PC-3 (cell line): ENCODE data around the gene ARHGAP28. TPM values are rescaled to one million over a fixed set of nuclear protein-coding genes. Genes with fewer than 3 reads are reported as not detected.

Experiments
- ATAC-seq: fragments of 200-7000 bp; cut with Tn5 transposase; 2 replicates; pipeline ENCODE4 v1.9.1; 2020; ENCODE audit warnings: mild to moderate bottlenecking, moderate library complexity
- BruUV-seq: library from RNA; stranded (reverse); fragments of 400-500 nt; replicated peaks from 2 replicates; lab custom pipeline; 2021; lab: Mats Ljungman, UMichigan
- CTCF ChIA-PET: fragments of 300-600 bp; sonication (Branson Sonifier 250); formaldehyde crosslinking; loops from one replicate; lab custom pipeline; 2022; ENCODE audit warnings: antibody characterized with exemption; lab: Charles Lee
- POLR2A ChIA-PET: fragments of 300-600 bp; sonication (Branson Sonifier 250); formaldehyde crosslinking; loops from one replicate; lab custom pipeline; 2022; ENCODE audit warnings: antibody characterized with exemption; ENCODE audit not compliant: unreplicated experiment; lab: Charles Lee
- DNase-seq: peaks from one replicate; pipeline ENCODE4 v3.0.0-alpha.2; 2015
- H2AFZ ChIP-seq: fragments of 300-600 bp; sonication (generic); 2 replicates; pipeline ENCODE4 v1.6.0; 2016; ENCODE audit warnings: antibody characterized with exemption, low read length
- H3F3A ChIP-seq: fragments of 300-600 bp; sonication (generic); one replicate; pipeline ENCODE4 v1.6.0; 2017; ENCODE audit warnings: antibody characterized with exemption, low read length, control low read depth, mild to moderate bottlenecking; ENCODE audit not compliant: unreplicated experiment
- H3K27ac ChIP-seq: fragments of 300-600 bp; sonication (generic); 2 replicates; pipeline ENCODE4 v1.5.1; 2016; ENCODE audit warnings: mild to moderate bottlenecking, low read length
- H3K27me3 ChIP-seq: fragments of 300-600 bp; sonication (generic); 2 replicates; pipeline ENCODE4 v1.6.1; 2016; ENCODE audit warnings: low read length, mixed read lengths
- H3K36me3 ChIP-seq: fragments of 300-600 bp; sonication (generic); 2 replicates; pipeline ENCODE4 v1.6.1; 2016; ENCODE audit warnings: low read depth, mixed run types, low read length, mixed read lengths
- H3K4me1 ChIP-seq: fragments of 300-600 bp; sonication (generic); 2 replicates; pipeline ENCODE4 v1.5.1; 2016; ENCODE audit warnings: low read length; ENCODE audit not compliant: insufficient read depth
- H3K4me2 ChIP-seq: fragments of 300-600 bp; sonication (generic); 2 replicates; pipeline ENCODE4 v1.6.0; 2016; ENCODE audit warnings: low read length
- H3K4me3 ChIP-seq: fragments of 300-600 bp; sonication (generic); 2 replicates; pipeline ENCODE4 v1.5.1; 2016; ENCODE audit warnings: mild to moderate bottlenecking, low read length, mixed read lengths
- H3K79me2 ChIP-seq: fragments of 300-600 bp; sonication (generic); 2 replicates; pipeline ENCODE4 v1.6.1; 2017; ENCODE audit warnings: low read length, mixed read lengths
- H3K9ac ChIP-seq: fragments of 300-600 bp; sonication (generic); 2 replicates; pipeline ENCODE4 v1.6.0; 2016; ENCODE audit warnings: mild to moderate bottlenecking, low read length
- H3K9me2 ChIP-seq: fragments of 300-600 bp; sonication (generic); replicated peaks from 2 replicates; pipeline ENCODE4 v1.6.1; 2016; ENCODE audit warnings: mixed run types, low read length, mixed read lengths
- H3K9me3 ChIP-seq: fragments of 300-600 bp; sonication (generic); 2 replicates; pipeline ENCODE4 v1.6.1; 2016; ENCODE audit warnings: low read length, mixed read lengths
- H4K20me1 ChIP-seq: fragments of 300-600 bp; sonication (generic); 2 replicates; pipeline ENCODE4 v1.6.1; 2016; ENCODE audit warnings: low read length, mixed read lengths
- EZH2 ChIP-seq: fragments of 300-600 bp; sonication (generic); IDR thresholded peaks from one replicate; pipeline ENCODE4 v1.6.1; 2017; ENCODE audit warnings: antibody characterized with exemption, mild to moderate bottlenecking, low read length; ENCODE audit not compliant: unreplicated experiment
- EZH2phosphoT487 ChIP-seq: fragments of 300-600 bp; sonication (generic); IDR thresholded peaks from 2 replicates; pipeline ENCODE4 v1.6.1; 2018; ENCODE audit warnings: mild to moderate bottlenecking, antibody characterized with exemption, low read length, borderline replicate concordance
- intact Hi-C: fragments of 100-400 bp; cut with micrococcal nuclease; formaldehyde crosslinking; loops from 2 replicates; pipeline ENCODE4 v1.9.0; 2023
- total RNA-seq: library from RNA; depleted of rRNA; stranded (reverse); fragments of >200 nt; gene quantifications from 2 replicates; pipeline ENCODE4 v1.2.3, GENCODE V29; 2014
- TF ChIP-seq, protein P1 (sequence below): fragments of 300-600 bp; sonication (generic); conservative IDR thresholded peaks from 2 replicates; pipeline ENCODE4 v1.5.1; 2017; ENCODE audit warnings: antibody characterized with exemption, low read depth, mild to moderate bottlenecking, low read length

Gene ARHGAP28
- total RNA-seq, 1 experiment from 2014 or later = 10.0 TPM

DNA sequence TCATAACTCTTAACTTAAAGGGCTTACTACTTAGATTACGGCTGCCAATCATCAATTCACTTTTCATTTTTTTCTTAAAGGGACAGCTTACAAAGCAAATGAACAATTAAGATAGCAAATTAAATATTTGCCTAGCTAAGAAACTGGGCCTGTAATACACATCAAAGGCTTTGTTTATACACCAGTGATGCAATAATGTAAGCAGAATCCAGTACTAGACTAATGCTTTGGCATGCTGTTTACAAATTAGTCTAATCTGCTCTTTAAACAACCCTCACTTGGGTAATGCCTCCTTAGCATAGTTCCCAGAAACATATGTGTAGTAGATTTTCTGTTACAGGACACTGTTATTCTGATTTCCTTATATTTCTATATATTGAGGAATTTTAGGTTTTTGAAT, 105.8 kb downstream of the ARHGAP28 start:
- Histone ChIP-seq H3K27ac (no peak overlapping the region), H3K36me3 (no peaks in the 10 kb centered on the region), H3K4me1 (peaks cover 20% of the 10 kb centered on the region), H3K4me3 (no peak overlapping the region), H3K9me3 (no peaks in the 10 kb centered on the region), H3F3A (no peaks in the 10 kb centered on the region), H3K27me3 (no peaks in the 10 kb centered on the region), H3K9me2 (no peaks in the 10 kb centered on the region), H3K4me2 (0 out of 2 replicates have a peak overlapping the region, but pooled peaks have one; percentile 19), H2AFZ (no peak overlapping the region), H3K79me2 (no peaks in the 10 kb centered on the region), H4K20me1 (no peaks in the 10 kb centered on the region), H3K9ac (no peak overlapping the region)
- ChIA-PET CTCF (no interaction called here), POLR2A (no interaction called here)
- ATAC-seq = peak; percentile 36
- BruUV-seq = no TSS peak
- intact Hi-C loops = no loop called here
- peak; percentile 20 for DNase-seq
- TF ChIP-seq, protein P1, sequence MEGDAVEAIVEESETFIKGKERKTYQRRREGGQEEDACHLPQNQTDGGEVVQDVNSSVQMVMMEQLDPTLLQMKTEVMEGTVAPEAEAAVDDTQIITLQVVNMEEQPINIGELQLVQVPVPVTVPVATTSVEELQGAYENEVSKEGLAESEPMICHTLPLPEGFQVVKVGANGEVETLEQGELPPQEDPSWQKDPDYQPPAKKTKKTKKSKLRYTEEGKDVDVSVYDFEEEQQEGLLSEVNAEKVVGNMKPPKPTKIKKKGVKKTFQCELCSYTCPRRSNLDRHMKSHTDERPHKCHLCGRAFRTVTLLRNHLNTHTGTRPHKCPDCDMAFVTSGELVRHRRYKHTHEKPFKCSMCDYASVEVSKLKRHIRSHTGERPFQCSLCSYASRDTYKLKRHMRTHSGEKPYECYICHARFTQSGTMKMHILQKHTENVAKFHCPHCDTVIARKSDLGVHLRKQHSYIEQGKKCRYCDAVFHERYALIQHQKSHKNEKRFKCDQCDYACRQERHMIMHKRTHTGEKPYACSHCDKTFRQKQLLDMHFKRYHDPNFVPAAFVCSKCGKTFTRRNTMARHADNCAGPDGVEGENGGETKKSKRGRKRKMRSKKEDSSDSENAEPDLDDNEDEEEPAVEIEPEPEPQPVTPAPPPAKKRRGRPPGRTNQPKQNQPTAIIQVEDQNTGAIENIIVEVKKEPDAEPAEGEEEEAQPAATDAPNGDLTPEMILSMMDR = no peak
- TF ChIP-seq EZH2phosphoT487 (no peak), EZH2 (no peak)

DNA sequence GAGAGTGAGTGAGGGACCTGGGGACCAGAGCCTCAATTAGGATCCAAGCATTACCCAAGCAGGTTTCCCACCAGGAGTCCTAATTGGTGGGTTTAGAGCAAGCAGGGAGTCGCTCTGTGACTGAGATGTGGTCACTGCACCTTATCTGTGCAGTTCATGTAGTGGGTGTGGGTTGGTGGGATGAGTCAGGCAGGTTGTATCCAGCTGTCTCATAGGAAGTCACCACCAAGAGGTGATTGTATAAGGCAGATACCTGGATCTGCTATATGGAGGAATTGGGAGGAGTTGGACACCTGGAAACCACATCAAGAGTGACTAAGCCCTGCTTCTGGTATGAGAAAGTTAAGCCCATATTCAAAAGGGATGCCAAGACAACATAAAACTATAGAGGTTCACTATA, 106.8 kb downstream of the ARHGAP28 start:
- H3F3A ChIP-seq = no peaks in the 10 kb centered on the region
- H3K36me3 ChIP-seq = no peaks in the 10 kb centered on the region
- H3K79me2 ChIP-seq = no peaks in the 10 kb centered on the region
- H3K4me3 ChIP-seq = no peak overlapping the region
- H3K4me1 ChIP-seq = peaks cover 20% of the 10 kb centered on the region
- DNase-seq (peak; percentile 93), ATAC-seq (peak; percentile 98)
- no TSS peak for BruUV-seq
- H3K27ac ChIP-seq = peak overlapping the region; percentile 25
- H3K9me3 ChIP-seq = no peaks in the 10 kb centered on the region
- intact Hi-C loops = no loop called here
- CTCF ChIA-PET = no interaction called here
- H3K27me3 ChIP-seq = no peaks in the 10 kb centered on the region
- no peaks in the 10 kb centered on the region for H3K9me2 ChIP-seq
- no peak overlapping the region for H3K9ac ChIP-seq
- no peaks in the 10 kb centered on the region for H4K20me1 ChIP-seq
- H2AFZ ChIP-seq = no peak overlapping the region
- H3K4me2 ChIP-seq = peak overlapping the region; percentile 42
- POLR2A ChIA-PET = no interaction called here
- TF ChIP-seq EZH2phosphoT487 (no peak), EZH2 (no peak)
- TF ChIP-seq, protein P1 = no peak

- TF ChIP-seq EZH2 (no peak), EZH2phosphoT487 (no peak)
- TF ChIP-seq, protein P1 = no peak
- Histone ChIP-seq H3K4me3 (no peak overlapping the region), H2AFZ (no peak overlapping the region), H3K27me3 (no peaks in the 10 kb centered on the region), H3K9me3 (no peaks in the 10 kb centered on the region), H3K79me2 (no peaks in the 10 kb centered on the region), H3K4me2 (no peak overlapping the region), H3K36me3 (no peaks in the 10 kb centered on the region), H3F3A (no peaks in the 10 kb centered on the region), H3K9me2 (no peaks in the 10 kb centered on the region), H4K20me1 (no peaks in the 10 kb centered on the region), H3K27ac (no peak overlapping the region), H3K9ac (no peak overlapping the region), H3K4me1 (peaks cover 20% of the 10 kb centered on the region)
- intact Hi-C loops = no loop called here
- no TSS peak for BruUV-seq
- POLR2A ChIA-PET = no interaction called here
- CTCF ChIA-PET = interaction anchor here (0.6 kb wide), 1 partner anchor 87 kb away, joined by 3 read pairs; no protein-coding TSS in a partner anchor
- DNase-seq (no peak), ATAC-seq (no peak)
Observed at GRCh38 chr18:6837904-6838303, 108.4 kb downstream of the ARHGAP28 start.
